Measurements from ENCODE around the gene C6orf52.

DNA sequence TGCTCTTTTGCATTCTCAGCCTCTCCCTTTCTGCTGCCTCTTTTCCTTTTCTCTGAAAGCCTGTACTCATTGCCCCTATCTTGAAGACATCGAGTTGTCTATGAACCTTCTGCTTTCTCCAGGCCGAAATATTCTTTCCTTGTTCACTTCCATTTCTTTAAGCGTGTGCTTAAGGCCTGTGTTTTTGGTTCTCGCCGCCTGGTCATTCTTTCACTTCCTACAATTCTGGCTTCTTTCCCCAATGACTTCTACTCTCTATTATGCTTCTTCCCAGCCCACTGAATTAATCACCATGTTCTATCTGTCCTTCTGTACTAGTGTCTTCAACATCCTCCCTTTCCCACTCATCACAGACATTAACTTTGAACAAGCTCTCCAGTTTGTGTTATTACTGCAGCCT lies 69.6 kb downstream of the C6orf52 start:
- TF ChIP-seq, protein P1, sequence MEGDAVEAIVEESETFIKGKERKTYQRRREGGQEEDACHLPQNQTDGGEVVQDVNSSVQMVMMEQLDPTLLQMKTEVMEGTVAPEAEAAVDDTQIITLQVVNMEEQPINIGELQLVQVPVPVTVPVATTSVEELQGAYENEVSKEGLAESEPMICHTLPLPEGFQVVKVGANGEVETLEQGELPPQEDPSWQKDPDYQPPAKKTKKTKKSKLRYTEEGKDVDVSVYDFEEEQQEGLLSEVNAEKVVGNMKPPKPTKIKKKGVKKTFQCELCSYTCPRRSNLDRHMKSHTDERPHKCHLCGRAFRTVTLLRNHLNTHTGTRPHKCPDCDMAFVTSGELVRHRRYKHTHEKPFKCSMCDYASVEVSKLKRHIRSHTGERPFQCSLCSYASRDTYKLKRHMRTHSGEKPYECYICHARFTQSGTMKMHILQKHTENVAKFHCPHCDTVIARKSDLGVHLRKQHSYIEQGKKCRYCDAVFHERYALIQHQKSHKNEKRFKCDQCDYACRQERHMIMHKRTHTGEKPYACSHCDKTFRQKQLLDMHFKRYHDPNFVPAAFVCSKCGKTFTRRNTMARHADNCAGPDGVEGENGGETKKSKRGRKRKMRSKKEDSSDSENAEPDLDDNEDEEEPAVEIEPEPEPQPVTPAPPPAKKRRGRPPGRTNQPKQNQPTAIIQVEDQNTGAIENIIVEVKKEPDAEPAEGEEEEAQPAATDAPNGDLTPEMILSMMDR (IDR thresholded peaks at IDR 0.05 in 2 of 3, conservative IDR thresholded peaks at IDR 0.05 in 1 of 3; ENCODE audit: borderline replicate concordance in 1 of 3, insufficient read depth in 1 of 3, low read depth in 2 of 3, low read length in 2 of 3) = no peak
- TF ChIP-seq EZH2 (IDR thresholded peaks at IDR 0.05) = no peak

Data from HCT116 (cell line).